Measurements from ENCODE around the gene OLFM4. TPM values are rescaled to one million over a fixed set of nuclear protein-coding genes. Genes with fewer than 3 reads are reported as not detected.
A peak's percentile ranks its signal among the peaks of the same experiment; 100 is the strongest.

OLFM4 gene
- total and polyA plus RNA-seq, 2 donors from 2014 or later: 14.6 to 40.9 TPM

GRCh38 chr13:53050151-53050550 lies 21.5 kb downstream of the OLFM4 start:
- Histone ChIP-seq H3K27ac (ENCODE audit: low read depth in 2 of 2, low read length in 2 of 2) (no peak overlapping the region), H3K27me3 (ENCODE audit: control insufficient read depth, insufficient read depth, low read length) (no peaks in the 10 kb centered on the region), H3K36me3 (ENCODE audit: control insufficient read depth in 2 of 3, insufficient read depth in 3 of 3, low read length in 3 of 3) (no peaks in the 10 kb centered on the region), H3K9ac (ENCODE audit: low read length in 3 of 3) (no peak overlapping the region), H3K9me3 (ENCODE audit: control insufficient read depth in 2 of 3, insufficient read depth in 1 of 3, low read length in 3 of 3) (no peaks in the 10 kb centered on the region), H3K4me3 (ENCODE audit: low read length in 3 of 3) (no peak overlapping the region), H3K4me1 (ENCODE audit: control insufficient read depth in 2 of 3, insufficient read depth in 2 of 3, low read depth in 1 of 3, low read length in 3 of 3) (peaks cover 0 to 2% (median 0%) of the 10 kb centered on the region in 3 donors)
- FAIRE-seq (no peak), DNase-seq (no peak)
- TF ChIP-seq CTCF (IDR thresholded peaks at IDR 0.05; ENCODE audit: borderline replicate concordance, extremely low read depth, insufficient read depth): no peak
- intact Hi-C loops (cut with DNase I): no loop called here

- H3K27ac ChIP-seq (ENCODE audit: low read depth in 2 of 2, low read length in 2 of 2): no peak overlapping the region
- FAIRE-seq (no peak), DNase-seq (peak in 1 of 5 donors; percentile 28)
- no peak overlapping the region for H3K4me3 ChIP-seq (ENCODE audit: low read length in 3 of 3)
- no peak overlapping the region for H3K9ac ChIP-seq (ENCODE audit: low read length in 3 of 3)
- TF ChIP-seq CTCF (IDR thresholded peaks at IDR 0.05; ENCODE audit: borderline replicate concordance, extremely low read depth, insufficient read depth): no peak
- intact Hi-C loops (cut with DNase I): no loop called here
- no peaks in the 10 kb centered on the region for H3K4me1 ChIP-seq (ENCODE audit: control insufficient read depth in 2 of 3, insufficient read depth in 2 of 3, low read depth in 1 of 3, low read length in 3 of 3)
- no peaks in the 10 kb centered on the region for H3K9me3 ChIP-seq (ENCODE audit: control insufficient read depth in 2 of 3, insufficient read depth in 1 of 3, low read length in 3 of 3)
- H3K36me3 ChIP-seq (ENCODE audit: control insufficient read depth in 2 of 3, insufficient read depth in 3 of 3, low read length in 3 of 3): no peaks in the 10 kb centered on the region
- H3K27me3 ChIP-seq (ENCODE audit: control insufficient read depth, insufficient read depth, low read length): no peaks in the 10 kb centered on the region
These were observed 24.1 kb downstream of the OLFM4 start for GRCh38 chr13:53052675-53053074.

GRCh38 chr13:53054569-53054968 lies 26.0 kb downstream of the OLFM4 start:
- Histone ChIP-seq H3K36me3 (ENCODE audit: control insufficient read depth in 2 of 3, insufficient read depth in 3 of 3, low read length in 3 of 3) (no peaks in the 10 kb centered on the region), H3K9ac (ENCODE audit: low read length in 3 of 3) (no peak overlapping the region), H3K4me3 (ENCODE audit: low read length in 3 of 3) (no peak overlapping the region), H3K27ac (ENCODE audit: low read depth in 2 of 2, low read length in 2 of 2) (no peak overlapping the region), H3K27me3 (ENCODE audit: control insufficient read depth, insufficient read depth, low read length) (no peaks in the 10 kb centered on the region), H3K4me1 (ENCODE audit: control insufficient read depth in 2 of 3, insufficient read depth in 2 of 3, low read depth in 1 of 3, low read length in 3 of 3) (no peaks in the 10 kb centered on the region), H3K9me3 (ENCODE audit: control insufficient read depth in 2 of 3, insufficient read depth in 1 of 3, low read length in 3 of 3) (no peaks in the 10 kb centered on the region)
- TF ChIP-seq CTCF (IDR thresholded peaks at IDR 0.05; ENCODE audit: borderline replicate concordance, extremely low read depth, insufficient read depth): no peak
- intact Hi-C loops (cut with DNase I): no loop called here
- DNase-seq (no peak), FAIRE-seq (no peak)

- Histone ChIP-seq H3K36me3 (ENCODE audit: control insufficient read depth in 2 of 3, insufficient read depth in 3 of 3, low read length in 3 of 3) (no peaks in the 10 kb centered on the region), H3K9ac (ENCODE audit: low read length in 3 of 3) (no peak overlapping the region), H3K9me3 (ENCODE audit: control insufficient read depth in 2 of 3, insufficient read depth in 1 of 3, low read length in 3 of 3) (no peaks in the 10 kb centered on the region), H3K27ac (ENCODE audit: low read depth in 2 of 2, low read length in 2 of 2) (no peak overlapping the region), H3K4me3 (ENCODE audit: low read length in 3 of 3) (no peak overlapping the region), H3K27me3 (ENCODE audit: control insufficient read depth, insufficient read depth, low read length) (no peaks in the 10 kb centered on the region), H3K4me1 (ENCODE audit: control insufficient read depth in 2 of 3, insufficient read depth in 2 of 3, low read depth in 1 of 3, low read length in 3 of 3) (no peaks in the 10 kb centered on the region)
- DNase-seq: no peak
- no peak for FAIRE-seq
- intact Hi-C loops (cut with DNase I): no loop called here
- no peak for TF ChIP-seq CTCF (IDR thresholded peaks at IDR 0.05; ENCODE audit: borderline replicate concordance, extremely low read depth, insufficient read depth)
These were observed 29.6 kb downstream of the OLFM4 start for GRCh38 chr13:53058065-53058679.
